ENCODE measurements around the gene UPP1.
"Not testable (repeated sequence)": the region's sequence is repeated elsewhere in the genome, so short reads cannot be mapped to it uniquely, and the experiment has no call there.

UPP1 gene

GRCh38 chr7:48139459-48139858 lies 50.4 kb downstream of the UPP1 start:
- Histone ChIP-seq H3K27me3 (ENCODE audit: control insufficient read depth, insufficient read depth, low read length) (no peaks in the 10 kb centered on the region), H3K27ac (ENCODE audit: low read length) (no peak overlapping the region), H3K4me3 (ENCODE audit: low read length) (no peak overlapping the region), H3K9me3 (ENCODE audit: control insufficient read depth, insufficient read depth, low read length) (no peaks in the 10 kb centered on the region; the same call in 1 of the 2 replicates), H3K36me3 (ENCODE audit: control insufficient read depth, insufficient read depth, low read length) (no peaks in the 10 kb centered on the region), H3K4me1 (ENCODE audit: control insufficient read depth, insufficient read depth, low read length) (no peaks in the 10 kb centered on the region)
- no peak for DNase-seq (ENCODE audit: low read depth, low spot score)
- WGBS (ENCODE audit: insufficient coverage, insufficient read length), result no CpG with 5 or more reads among the region's 3 CpGs

- WGBS (ENCODE audit: insufficient coverage, insufficient read length), result no CpG with 5 or more reads among the region's 7 CpGs
- H3K9me3 ChIP-seq (ENCODE audit: control insufficient read depth, insufficient read depth, low read length), result no peaks in the 10 kb centered on the region; the same call in 1 of the 2 replicates
- no peaks in the 10 kb centered on the region for H3K36me3 ChIP-seq (ENCODE audit: control insufficient read depth, insufficient read depth, low read length)
- DNase-seq (ENCODE audit: low read depth, low spot score), result no peak
- H3K27me3 ChIP-seq (ENCODE audit: control insufficient read depth, insufficient read depth, low read length), result no peaks in the 10 kb centered on the region
- no peak overlapping the region for H3K4me3 ChIP-seq (ENCODE audit: low read length)
- no peaks in the 10 kb centered on the region for H3K4me1 ChIP-seq (ENCODE audit: control insufficient read depth, insufficient read depth, low read length)
- no peak overlapping the region for H3K27ac ChIP-seq (ENCODE audit: low read length)
Measured at GRCh38 chr7:48140001-48140681, 51.1 kb downstream of the UPP1 start.

GRCh38 chr7:48141521-48141920 lies 52.5 kb downstream of the UPP1 start:
- no peak for DNase-seq (ENCODE audit: low read depth, low spot score)
- Histone ChIP-seq H3K9me3 (ENCODE audit: control insufficient read depth, insufficient read depth, low read length) (no peaks in the 10 kb centered on the region; the same call in 1 of the 2 replicates), H3K27ac (ENCODE audit: low read length) (no peak overlapping the region), H3K27me3 (ENCODE audit: control insufficient read depth, insufficient read depth, low read length) (no peaks in the 10 kb centered on the region), H3K4me1 (ENCODE audit: control insufficient read depth, insufficient read depth, low read length) (no peaks in the 10 kb centered on the region), H3K4me3 (ENCODE audit: low read length) (no peak overlapping the region), H3K36me3 (ENCODE audit: control insufficient read depth, insufficient read depth, low read length) (no peaks in the 10 kb centered on the region)
- WGBS (ENCODE audit: insufficient coverage, insufficient read length), result no CpG with 5 or more reads among the region's 1 CpG

GRCh38 chr7:48144291-48144768 lies 55.3 kb downstream of the UPP1 start:
- H3K9me3 ChIP-seq (ENCODE audit: control insufficient read depth, insufficient read depth, low read length), result no peaks in the 10 kb centered on the region; the same call in 1 of the 2 replicates
- no CpG with 5 or more reads among the region's 4 CpGs for WGBS (ENCODE audit: insufficient coverage, insufficient read length)
- no peaks in the 10 kb centered on the region for H3K27me3 ChIP-seq (ENCODE audit: control insufficient read depth, insufficient read depth, low read length)
- H3K4me1 ChIP-seq (ENCODE audit: control insufficient read depth, insufficient read depth, low read length), result no peaks in the 10 kb centered on the region
- no peak overlapping the region for H3K4me3 ChIP-seq (ENCODE audit: low read length)
- no peak overlapping the region for H3K27ac ChIP-seq (ENCODE audit: low read length)
- no peaks in the 10 kb centered on the region for H3K36me3 ChIP-seq (ENCODE audit: control insufficient read depth, insufficient read depth, low read length)
- DNase-seq (ENCODE audit: low read depth, low spot score), result no peak

GRCh38 chr7:48147078-48147591 lies 58.1 kb downstream of the UPP1 start:
- Histone ChIP-seq H3K4me1 (ENCODE audit: control insufficient read depth, insufficient read depth, low read length) (no peaks in the 10 kb centered on the region), H3K36me3 (ENCODE audit: control insufficient read depth, insufficient read depth, low read length) (no peaks in the 10 kb centered on the region), H3K27ac (ENCODE audit: low read length) (no peak overlapping the region), H3K4me3 (ENCODE audit: low read length) (no peak overlapping the region), H3K9me3 (ENCODE audit: control insufficient read depth, insufficient read depth, low read length) (no peaks in the 10 kb centered on the region; the same call in 1 of the 2 replicates), H3K27me3 (ENCODE audit: control insufficient read depth, insufficient read depth, low read length) (no peaks in the 10 kb centered on the region)
- no peak for DNase-seq (ENCODE audit: low read depth, low spot score)
- no CpG with 5 or more reads among the region's 4 CpGs for WGBS (ENCODE audit: insufficient coverage, insufficient read length)

- not testable (repeated sequence) for DNase-seq (ENCODE audit: low read depth, low spot score); H3K4me3 ChIP-seq (ENCODE audit: low read length); H3K9me3 ChIP-seq (ENCODE audit: control insufficient read depth, insufficient read depth, low read length); H3K27ac ChIP-seq (ENCODE audit: low read length); H3K36me3 ChIP-seq (ENCODE audit: control insufficient read depth, insufficient read depth, low read length); H3K4me1 ChIP-seq (ENCODE audit: control insufficient read depth, insufficient read depth, low read length); H3K27me3 ChIP-seq (ENCODE audit: control insufficient read depth, insufficient read depth, low read length)
- no CpG with 5 or more reads among the region's 7 CpGs for WGBS (ENCODE audit: insufficient coverage, insufficient read length)
Measured at GRCh38 chr7:48147690-48148089, 58.6 kb downstream of the UPP1 start.

GRCh38 chr7:48148311-48148710 lies 59.2 kb downstream of the UPP1 start:
- Histone ChIP-seq H3K27me3 (ENCODE audit: control insufficient read depth, insufficient read depth, low read length) (no peaks in the 10 kb centered on the region), H3K9me3 (ENCODE audit: control insufficient read depth, insufficient read depth, low read length) (no peaks in the 10 kb centered on the region), H3K4me1 (ENCODE audit: control insufficient read depth, insufficient read depth, low read length) (no peaks in the 10 kb centered on the region), H3K36me3 (ENCODE audit: control insufficient read depth, insufficient read depth, low read length) (no peaks in the 10 kb centered on the region), H3K4me3 (ENCODE audit: low read length) (no peak overlapping the region), H3K27ac (ENCODE audit: low read length) (no peak overlapping the region)
- WGBS (ENCODE audit: insufficient coverage, insufficient read length), result no CpG with 5 or more reads among the region's 2 CpGs
- no peak for DNase-seq (ENCODE audit: low read depth, low spot score)

- Histone ChIP-seq H3K27ac (ENCODE audit: low read length) (no peak overlapping the region), H3K27me3 (ENCODE audit: control insufficient read depth, insufficient read depth, low read length) (no peaks in the 10 kb centered on the region)
- DNase-seq (ENCODE audit: low read depth, low spot score), result no peak
Measured at GRCh38 chr7:48149058-48149457, 60.0 kb downstream of the UPP1 start.

GRCh38 chr7:48150086-48150485 lies 61.0 kb downstream of the UPP1 start:
- H3K4me3 ChIP-seq (ENCODE audit: low read length), result no peak overlapping the region
- H3K9me3 ChIP-seq (ENCODE audit: control insufficient read depth, insufficient read depth, low read length), result no peaks in the 10 kb centered on the region
- no CpG with 5 or more reads among the region's 3 CpGs for WGBS (ENCODE audit: insufficient coverage, insufficient read length)
- H3K27me3 ChIP-seq (ENCODE audit: control insufficient read depth, insufficient read depth, low read length), result no peaks in the 10 kb centered on the region
- no peak overlapping the region for H3K27ac ChIP-seq (ENCODE audit: low read length)
- H3K36me3 ChIP-seq (ENCODE audit: control insufficient read depth, insufficient read depth, low read length), result no peaks in the 10 kb centered on the region
- no peaks in the 10 kb centered on the region for H3K4me1 ChIP-seq (ENCODE audit: control insufficient read depth, insufficient read depth, low read length)
- no peak for DNase-seq (ENCODE audit: low read depth, low spot score)

More at GRCh38 chr7:48149058-48149457, 60.0 kb downstream of the UPP1 start:
- Histone ChIP-seq H3K9me3 (ENCODE audit: control insufficient read depth, insufficient read depth, low read length) (no peaks in the 10 kb centered on the region), H3K36me3 (ENCODE audit: control insufficient read depth, insufficient read depth, low read length) (no peaks in the 10 kb centered on the region), H3K4me1 (ENCODE audit: control insufficient read depth, insufficient read depth, low read length) (no peaks in the 10 kb centered on the region), H3K4me3 (ENCODE audit: low read length) (no peak overlapping the region)

- DNase-seq (ENCODE audit: low read depth, low spot score), result no peak
- no peaks in the 10 kb centered on the region for H3K27me3 ChIP-seq (ENCODE audit: control insufficient read depth, insufficient read depth, low read length)
- WGBS (ENCODE audit: insufficient coverage, insufficient read length), result no CpG with 5 or more reads among the region's 8 CpGs
- H3K36me3 ChIP-seq (ENCODE audit: control insufficient read depth, insufficient read depth, low read length), result no peaks in the 10 kb centered on the region
- H3K27ac ChIP-seq (ENCODE audit: low read length), result no peak overlapping the region
- no peak overlapping the region for H3K4me3 ChIP-seq (ENCODE audit: low read length)
- no peaks in the 10 kb centered on the region for H3K9me3 ChIP-seq (ENCODE audit: control insufficient read depth, insufficient read depth, low read length)
- no peaks in the 10 kb centered on the region for H3K4me1 ChIP-seq (ENCODE audit: control insufficient read depth, insufficient read depth, low read length)
Measured at GRCh38 chr7:48154792-48155413, 65.8 kb downstream of the UPP1 start.
